Aorta (tissue), 5 donors: ENCODE measurements around the gene CTSW. TPM values are rescaled to one million over a fixed set of nuclear protein-coding genes. Genes with fewer than 3 reads are reported as not detected.
"Not testable (repeated sequence)": the region's sequence is repeated elsewhere in the genome, so short reads cannot be mapped to it uniquely, and the experiment has no call there.

Source experiments
- ATAC-seq: fragments of 200-7000 bp; cut with Tn5 transposase; one replicate; pipeline ENCODE4 v1.9.1; 2022; ENCODE audit warnings: moderate library complexity; ENCODE audit not compliant: low FRiP score
- DNase-seq, 2 donors: peaks; one replicate each; pipeline ENCODE4 v3.0.0-alpha.2; 2020
- H3K27ac ChIP-seq, 2 donors: one replicate each; pipeline ENCODE4 v1.5.1; 2013; ENCODE audit warnings: low read length in 2 of 2, mild to moderate bottlenecking in 2 of 2, moderate library complexity in 2 of 2, control low read depth in 1 of 2, inconsistent platforms in 1 of 2, low read depth in 1 of 2
- H3K27me3 ChIP-seq, 2 donors: one replicate each; pipeline ENCODE4 v1.6.1; 2013; ENCODE audit warnings: control low read depth in 1 of 2, low read length in 1 of 2, mild to moderate bottlenecking in 1 of 2, moderate library complexity in 1 of 2; ENCODE audit not compliant: insufficient read depth in 2 of 2, control insufficient read depth in 1 of 2
- H3K36me3 ChIP-seq, 2 donors: one replicate each; pipeline ENCODE4 v1.6.1; 2013; ENCODE audit warnings: control low read depth in 1 of 2, low read length in 1 of 2, mild to moderate bottlenecking in 1 of 2; ENCODE audit not compliant: insufficient read depth in 2 of 2, control insufficient read depth in 1 of 2
- H3K4me1 ChIP-seq, 2 donors: one replicate each; pipeline ENCODE4 v1.6.1; 2013; ENCODE audit warnings: low read length in 2 of 2, control low read depth in 1 of 2, mild to moderate bottlenecking in 1 of 2, moderate library complexity in 1 of 2; ENCODE audit not compliant: insufficient read depth in 2 of 2, control insufficient read depth in 1 of 2
- H3K4me3 ChIP-seq, 2 donors: one replicate each; pipeline ENCODE4 v1.5.1; 2013; ENCODE audit warnings: low read length in 2 of 2, control low read depth in 1 of 2, mild to moderate bottlenecking in 1 of 2
- H3K9me3 ChIP-seq: one replicate; pipeline ENCODE4 v1.6.1; 2013; ENCODE audit warnings: mild to moderate bottlenecking, low read length; ENCODE audit not compliant: control insufficient read depth
- WGBS, 2 donors: extraction: QIAGEN DNeasy Blood & Tissue Kit; methylation state at CpG; one replicate each; pipeline ENCODE4 v1.1.7; 2013; 5-methylcytosine and 5-hydroxymethylcytosine counted together
- intact Hi-C, 2 donors: fragments of 100-400 bp; cut with DNase I; formaldehyde crosslinking; loops; one replicate each; pipeline versions ENCODE4 v1.14.2 to v1.15.0; 2022
- polyA plus RNA-seq, 2 donors: library from polyadenylated mRNA; stranded (reverse); fragments of 200-250 nt; gene quantifications; one replicate each; pipeline ENCODE4 v1.2.3, GENCODE V29; 2013
- total RNA-seq, 2 donors: library from RNA; stranded (reverse); fragmentation: NEBNext Ultra II Directional; extraction: Animal tissue kit (Norgen Biotek cat#: 25700); gene quantifications; one replicate each; pipeline ENCODE4 v1.2.1, GENCODE V29; 2021
- donor health status: healthy with polysubstance abuse.
- donor health status: Bipolar disorder and iron deficiency.
- donor health status: DM: no; HTN: no; CAD: no.
- donor health status: DM: no; HTN: no; CAD: no.
- donor health status: DM: yes; HTN: yes; CAD: no.

Gene CTSW
- total and polyA plus RNA-seq, 4 donors = 1.8 to 3.9 (median 2.3) TPM

- H3K4me3 ChIP-seq, H3K9me3 ChIP-seq, intact Hi-C loops, H3K27me3 ChIP-seq, ATAC-seq, H3K4me1 ChIP-seq, H3K36me3 ChIP-seq, H3K27ac ChIP-seq: not testable (repeated sequence)
- DNase-seq = peak in 1 of 2 donors; percentile 42
- 47 to 53% methylated on average over 7 of the region's 7 CpGs for whole genome bisulfite sequencing, 2 donors
Observed at GRCh38 chr11:65848693-65849092, 30.9 kb upstream of the CTSW start.

DNA sequence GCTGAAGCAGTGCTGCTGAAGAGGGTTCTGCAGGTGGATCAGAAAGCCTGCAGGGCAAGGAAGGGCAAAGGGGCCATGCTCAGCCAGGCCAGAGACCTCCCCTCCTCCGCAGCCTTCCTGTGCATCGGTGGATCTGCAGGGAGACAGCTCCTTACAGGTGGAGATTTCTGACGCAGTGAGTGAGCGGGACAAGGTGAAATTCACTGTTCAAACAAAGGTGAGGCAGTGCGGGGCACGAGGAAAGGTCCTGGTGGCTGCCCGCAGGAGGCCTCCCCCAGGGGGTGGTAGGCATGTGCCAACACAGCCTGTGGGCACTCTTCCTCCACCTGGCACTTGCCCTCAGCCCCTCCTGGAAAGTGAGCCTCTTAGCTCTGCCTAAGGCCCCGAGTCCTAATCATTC, 30.3 kb upstream of the CTSW start:
- no peaks in the 10 kb centered on the region for H3K9me3 ChIP-seq
- H3K27ac ChIP-seq = no peak overlapping the region
- H3K36me3 ChIP-seq = peaks cover 0 to 7% of the 10 kb centered on the region in 2 donors
- H3K27me3 ChIP-seq = no peaks in the 10 kb centered on the region
- no peaks in the 10 kb centered on the region for H3K4me1 ChIP-seq
- DNase-seq (peak in 1 of 2 donors; percentile 61), ATAC-seq (no peak)
- intact Hi-C loops = no loop called here
- WGBS, 2 donors = 78 to 79% methylated on average over 8 of the region's 8 CpGs
- no peak overlapping the region for H3K4me3 ChIP-seq

GRCh38 chr11:65849771-65850216, 29.8 kb upstream of the CTSW start:
- no peaks in the 10 kb centered on the region for H3K4me1 ChIP-seq
- WGBS, 2 donors = 39 to 49% methylated on average over 16 of the region's 16 CpGs
- H3K36me3 ChIP-seq = peaks cover 0 to 8% of the 10 kb centered on the region in 2 donors
- H3K27me3 ChIP-seq = no peaks in the 10 kb centered on the region
- no peak overlapping the region for H3K4me3 ChIP-seq
- DNase-seq = peak in 1 of 2 donors; percentile 70
- H3K9me3 ChIP-seq = no peaks in the 10 kb centered on the region
- intact Hi-C loops = no loop called here
- ATAC-seq = no peak
- H3K27ac ChIP-seq = no peak overlapping the region

DNA sequence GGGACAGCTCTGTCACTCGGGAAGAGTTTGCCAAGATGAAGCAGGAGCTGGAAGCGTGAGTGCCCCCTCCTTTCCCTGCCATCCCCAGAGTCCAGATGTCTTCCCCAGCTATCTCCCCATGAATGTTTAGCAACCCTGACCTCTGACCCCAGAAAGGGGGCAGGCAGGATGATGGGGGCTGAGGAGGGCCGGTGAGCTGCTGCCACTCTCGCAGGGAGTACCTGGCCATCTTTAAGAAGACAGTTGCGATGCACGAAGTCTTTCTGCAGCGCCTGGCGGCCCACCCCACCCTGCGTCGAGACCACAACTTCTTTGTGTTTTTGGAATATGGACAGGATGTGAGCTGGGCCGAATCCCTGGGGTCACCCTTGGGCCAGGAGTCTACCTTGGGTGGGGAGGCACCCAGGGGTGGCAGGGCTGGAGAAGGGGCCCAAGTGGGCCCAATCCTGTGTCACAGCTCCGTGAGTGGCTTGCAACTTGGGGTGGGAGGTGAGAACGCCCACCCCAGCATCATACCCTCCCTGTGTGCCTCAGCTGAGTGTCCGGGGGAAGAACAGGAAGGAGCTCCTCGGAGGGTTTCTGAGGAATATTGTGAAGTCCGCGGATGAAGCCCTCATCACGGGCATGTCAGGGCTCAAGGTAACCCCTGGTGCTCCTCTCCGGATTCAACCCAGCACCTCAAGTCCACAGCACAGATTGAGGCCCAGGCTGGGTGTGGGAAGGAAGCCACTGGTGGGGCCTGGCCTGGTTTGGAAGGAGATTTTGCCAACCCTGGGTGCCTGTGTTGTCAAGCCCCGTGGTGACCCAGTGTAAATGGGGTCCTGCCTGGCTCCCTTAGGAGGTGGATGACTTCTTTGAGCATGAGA, 29.2 kb upstream of the CTSW start:
- Histone ChIP-seq H3K27ac (no peak overlapping the region), H3K9me3 (no peaks in the 10 kb centered on the region), H3K27me3 (no peaks in the 10 kb centered on the region), H3K4me1 (no peaks in the 10 kb centered on the region), H3K4me3 (no peak overlapping the region), H3K36me3 (peaks cover 3 to 9% of the 10 kb centered on the region in 2 donors)
- ATAC-seq = no peak
- WGBS, 2 donors = 71 to 73% methylated on average over 20 of the region's 20 CpGs
- peak in 1 of 2 donors; percentile 73 for DNase-seq
- intact Hi-C loops = no loop called here

DNA sequence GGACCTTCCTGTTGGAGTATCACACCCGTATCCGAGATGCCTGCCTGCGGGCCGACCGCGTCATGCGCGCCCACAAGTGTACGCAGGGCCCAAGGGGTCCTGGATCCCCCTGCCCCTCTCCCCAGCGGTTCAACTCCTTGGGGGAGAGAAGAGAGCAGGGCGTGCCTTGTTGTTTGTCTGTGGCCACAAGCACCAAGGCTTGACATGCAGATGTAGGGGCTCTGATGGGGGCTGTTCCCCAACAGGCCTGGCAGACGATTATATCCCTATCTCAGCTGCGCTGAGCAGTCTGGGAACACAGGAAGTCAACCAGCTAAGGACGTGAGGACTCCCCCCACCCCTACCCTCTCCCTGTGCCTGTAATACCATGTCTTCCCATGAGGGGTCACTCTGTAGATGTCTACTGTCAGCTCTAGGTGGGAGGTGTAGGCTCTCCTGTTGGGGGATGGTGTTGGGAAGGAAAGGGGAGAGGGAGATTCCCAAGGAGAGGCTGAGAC, 28.5 kb upstream of the CTSW start:
- no peaks in the 10 kb centered on the region for H3K9me3 ChIP-seq
- intact Hi-C loops = no loop called here
- H3K4me1 ChIP-seq = no peaks in the 10 kb centered on the region
- no peak overlapping the region for H3K4me3 ChIP-seq
- H3K27me3 ChIP-seq = no peaks in the 10 kb centered on the region
- ATAC-seq (no peak), DNase-seq (peak in 1 of 2 donors; percentile 56)
- 85 to 89% methylated on average over 14 of the region's 14 CpGs for WGBS, 2 donors
- no peak overlapping the region for H3K27ac ChIP-seq
- H3K36me3 ChIP-seq = peaks cover 3 to 9% of the 10 kb centered on the region in 2 donors

DNA sequence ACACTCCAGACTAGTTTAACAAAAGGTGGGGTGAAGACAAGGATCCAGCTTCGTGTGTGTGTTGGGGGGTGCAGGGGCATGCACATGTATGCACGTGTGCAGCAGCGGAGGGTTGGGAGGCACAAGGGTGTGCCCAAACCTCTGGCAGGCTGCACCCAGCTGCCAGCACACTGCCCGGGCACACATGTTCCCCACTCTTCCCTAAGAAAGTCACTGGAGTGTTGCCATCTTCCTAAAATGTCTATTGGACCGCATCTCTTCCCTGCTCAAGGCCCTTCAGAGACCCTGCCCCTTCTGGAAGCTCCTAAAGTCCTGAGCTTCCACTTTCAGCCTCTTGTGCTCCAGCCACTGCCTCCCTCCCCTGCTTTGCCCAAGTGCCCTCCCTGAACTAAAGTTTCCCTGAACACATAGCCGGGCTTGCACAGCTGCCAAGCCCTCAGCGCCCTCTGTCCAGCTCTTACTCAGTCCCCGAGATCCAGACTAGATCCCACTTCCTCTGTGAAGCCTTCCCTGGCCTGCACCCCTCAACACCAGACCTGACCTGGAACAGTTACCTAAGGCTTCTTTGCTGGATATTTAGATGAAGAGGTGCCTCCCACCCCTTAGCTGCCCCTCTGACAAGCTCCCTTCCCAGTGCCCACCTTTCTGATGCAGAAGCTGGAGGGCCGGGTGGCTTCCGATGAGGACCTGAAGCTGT, 27.7 kb upstream of the CTSW start:
- no peaks in the 10 kb centered on the region for H3K9me3 ChIP-seq
- WGBS, 2 donors = 85 to 89% methylated on average over 10 of the region's 10 CpGs
- H3K27me3 ChIP-seq = no peaks in the 10 kb centered on the region
- H3K27ac ChIP-seq = no peak overlapping the region
- DNase-seq (peak in 1 of 2 donors; percentile 59), ATAC-seq (no peak)
- peaks cover 3 to 9% of the 10 kb centered on the region in 2 donors for H3K36me3 ChIP-seq
- intact Hi-C loops = no loop called here
- H3K4me3 ChIP-seq = no peak overlapping the region
- H3K4me1 ChIP-seq = no peaks in the 10 kb centered on the region

DNA sequence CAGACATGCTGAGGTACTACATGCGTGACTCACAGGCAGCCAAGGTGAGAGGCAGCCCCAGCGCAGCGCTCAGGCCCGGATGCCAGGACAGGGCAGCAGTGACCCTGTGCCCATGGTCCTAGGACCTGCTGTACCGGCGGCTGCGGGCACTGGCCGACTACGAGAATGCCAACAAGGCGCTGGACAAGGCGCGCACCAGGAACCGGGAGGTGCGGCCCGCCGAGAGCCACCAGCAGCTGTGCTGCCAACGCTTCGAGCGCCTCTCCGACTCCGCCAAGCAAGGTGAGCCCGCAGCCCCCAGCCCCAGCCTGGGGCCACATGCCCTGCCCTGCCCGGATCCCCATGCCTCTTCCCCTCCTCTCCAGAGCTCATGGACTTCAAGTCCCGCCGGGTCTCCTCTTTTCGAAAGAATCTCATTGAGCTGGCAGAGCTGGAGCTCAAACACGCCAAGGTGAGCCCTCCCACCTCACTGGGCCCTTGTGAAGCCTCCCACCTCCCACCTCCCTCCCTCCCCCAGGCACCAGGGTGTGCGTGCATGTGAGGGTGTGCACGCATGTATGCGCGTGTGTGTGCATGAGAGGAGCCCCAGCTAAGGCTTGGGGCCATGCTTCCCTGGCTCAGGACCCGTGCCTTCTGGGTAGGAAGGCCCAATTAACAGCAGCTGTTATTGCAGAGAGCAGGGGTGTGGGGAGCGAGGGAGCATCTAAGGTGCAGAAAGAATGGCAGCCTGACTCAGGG, 27.0 kb upstream of the CTSW start:
- DNase-seq (peak in 1 of 2 donors; percentile 77), ATAC-seq (no peak)
- H3K27me3 ChIP-seq = no peaks in the 10 kb centered on the region
- no peak overlapping the region for H3K4me3 ChIP-seq
- H3K36me3 ChIP-seq = peaks cover 3 to 9% of the 10 kb centered on the region in 2 donors
- no peak overlapping the region for H3K27ac ChIP-seq
- 92 to 93% methylated on average over 24 to 33 of the region's 33 CpGs for WGBS, 2 donors
- no peaks in the 10 kb centered on the region for H3K4me1 ChIP-seq
- intact Hi-C loops = no loop called here
- H3K9me3 ChIP-seq = no peaks in the 10 kb centered on the region

DNA sequence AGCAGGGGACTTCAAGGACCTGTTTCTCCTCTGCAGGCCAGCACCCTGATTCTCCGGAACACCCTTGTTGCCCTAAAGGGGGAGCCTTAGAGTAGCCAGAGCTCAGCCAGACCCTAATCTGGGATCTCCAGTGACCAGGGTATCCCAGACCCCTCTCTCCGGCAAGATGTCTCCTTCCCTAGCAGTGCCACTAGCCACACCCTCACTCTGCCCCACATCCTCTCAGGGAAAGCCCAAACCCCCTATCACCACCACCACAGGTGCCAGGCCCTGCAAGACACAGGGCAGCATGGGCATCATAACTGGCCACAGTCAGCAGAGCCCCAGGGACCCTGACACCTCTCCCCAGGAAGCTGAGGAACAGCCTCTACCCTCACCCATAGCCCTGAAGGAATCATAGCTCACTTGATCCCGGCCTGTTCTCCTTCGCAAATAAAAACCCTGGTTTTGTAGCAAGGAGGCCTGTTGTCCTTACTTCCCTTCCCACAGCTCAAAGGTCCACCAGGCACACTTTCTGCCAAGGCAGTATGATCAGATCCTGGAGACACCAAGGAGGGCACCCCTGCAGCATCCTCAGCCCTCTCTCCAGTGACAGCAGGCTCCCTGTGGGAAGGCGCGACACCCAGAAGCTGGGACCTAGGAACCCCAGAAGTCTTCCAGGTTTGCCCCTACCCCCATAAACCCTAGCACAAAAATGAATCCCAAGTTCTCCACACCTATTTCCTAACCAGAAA, 26.2 kb upstream of the CTSW start:
- 85 to 88% methylated on average over 6 of the region's 6 CpGs for WGBS, 2 donors
- H3K36me3 ChIP-seq = peaks cover 3 to 9% of the 10 kb centered on the region in 2 donors

More for the DNA sequence above, 26.2 kb upstream of the CTSW start:
- H3K4me3 ChIP-seq = no peak overlapping the region
- DNase-seq = peak in 1 of 2 donors; percentile 68
- H3K27me3 ChIP-seq = no peaks in the 10 kb centered on the region
- no peaks in the 10 kb centered on the region for H3K4me1 ChIP-seq
- ATAC-seq = no peak
- no peak overlapping the region for H3K27ac ChIP-seq
- intact Hi-C loops = no loop called here
- H3K9me3 ChIP-seq = no peaks in the 10 kb centered on the region
